WERI-Rb-1 (cell line): Measurements from ENCODE around the gene ADAM22.

Experiments used
- DNase-seq: peaks from one replicate; pipeline ENCODE4 v3.0.0-alpha.2; 2020
- H3K27ac ChIP-seq: fragments of 250-450 bp; sonication (Bioruptor Pico); 2 replicates; pipeline ENCODE4 v1.5.1; 2020; ENCODE audit warnings: mild to moderate bottlenecking, moderate library complexity
- H3K27me3 ChIP-seq: fragments of 250-450 bp; sonication (Bioruptor Pico); 2 replicates; pipeline ENCODE4 v1.5.1; 2021; ENCODE audit warnings: mild to moderate bottlenecking, low read depth, moderate library complexity; ENCODE audit not compliant: insufficient read depth, severe bottlenecking
- H3K36me3 ChIP-seq: fragments of 250-450 bp; sonication (Bioruptor Pico); 2 replicates; pipeline ENCODE4 v1.5.1; 2020; ENCODE audit warnings: mild to moderate bottlenecking, moderate library complexity
- H3K4me3 ChIP-seq: 2 replicates; pipeline ENCODE4 v1.5.1; 2011; ENCODE audit warnings: low read depth, mild to moderate bottlenecking, control low read depth, low read length
- H3K9me3 ChIP-seq: fragments of 250-450 bp; sonication (Bioruptor Pico); 2 replicates; pipeline ENCODE4 v1.5.1; 2021; ENCODE audit warnings: mild to moderate bottlenecking, moderate library complexity; ENCODE audit not compliant: severe bottlenecking
- CTCF ChIP-seq: IDR thresholded peaks from 2 replicates; pipeline ENCODE4 v1.5.1; 2011; ENCODE audit warnings: low read depth, mild to moderate bottlenecking, control low read depth, inconsistent platforms, low read length

Gene ADAM22

GRCh38 chr7:88105231-88105630 is 171.2 kb downstream of the ADAM22 start:
- Histone ChIP-seq H3K4me3 (no peak overlapping the region), H3K27me3 (no peaks in the 10 kb centered on the region), H3K36me3 (no peaks in the 10 kb centered on the region), H3K27ac (no peak overlapping the region), H3K9me3 (no peaks in the 10 kb centered on the region)
- no peak for TF ChIP-seq CTCF
- no peak for DNase-seq

- no peak for DNase-seq
- no peaks in the 10 kb centered on the region for H3K36me3 ChIP-seq
- no peaks in the 10 kb centered on the region for H3K27me3 ChIP-seq
- TF ChIP-seq CTCF = no peak
- no peak overlapping the region for H3K27ac ChIP-seq
- H3K9me3 ChIP-seq = no peaks in the 10 kb centered on the region
- H3K4me3 ChIP-seq = no peak overlapping the region
These were observed 172.4 kb downstream of the ADAM22 start for GRCh38 chr7:88106434-88106833.

- Histone ChIP-seq H3K27me3 (no peaks in the 10 kb centered on the region), H3K36me3 (no peaks in the 10 kb centered on the region), H3K9me3 (no peaks in the 10 kb centered on the region), H3K27ac (no peak overlapping the region), H3K4me3 (no peak overlapping the region)
- DNase-seq = no peak
- no peak for TF ChIP-seq CTCF
These were observed 175.6 kb downstream of the ADAM22 start for GRCh38 chr7:88109612-88110011.

- H3K4me3 ChIP-seq = no peak overlapping the region
- H3K27me3 ChIP-seq = no peaks in the 10 kb centered on the region
- no peak overlapping the region for H3K27ac ChIP-seq
- TF ChIP-seq CTCF = 0 out of 2 replicates have a peak, but pooled peaks have one; percentile 33
- no peak for DNase-seq
- H3K36me3 ChIP-seq = no peaks in the 10 kb centered on the region
- no peaks in the 10 kb centered on the region for H3K9me3 ChIP-seq
These were observed 177.2 kb downstream of the ADAM22 start for GRCh38 chr7:88111140-88111743.

- Histone ChIP-seq H3K27ac (no peak overlapping the region), H3K36me3 (no peaks in the 10 kb centered on the region), H3K27me3 (no peaks in the 10 kb centered on the region), H3K4me3 (no peak overlapping the region), H3K9me3 (no peaks in the 10 kb centered on the region)
- DNase-seq = no peak
- no peak for TF ChIP-seq CTCF
These were observed 178.0 kb downstream of the ADAM22 start for GRCh38 chr7:88111954-88112471.
